Activated effector memory CD4-positive, alpha-beta T cell treated with anti-CD3 and anti-CD28 coated beads, Interleukin-2, amount 50 U/mL, for 16 hours (primary cell): ENCODE results near the gene PCNT.
"Not testable (repeated sequence)": the region's sequence is repeated elsewhere in the genome, so short reads cannot be mapped to it uniquely, and the experiment has no call there.

Source experiments
- DNase-seq: peaks from one replicate; pipeline ENCODE4 v3.0.0-alpha.2; 2020

Gene PCNT

GRCh38 chr21:46431448-46431847 lies 107.5 kb downstream of the PCNT start:
- no peak for DNase-seq

DNA sequence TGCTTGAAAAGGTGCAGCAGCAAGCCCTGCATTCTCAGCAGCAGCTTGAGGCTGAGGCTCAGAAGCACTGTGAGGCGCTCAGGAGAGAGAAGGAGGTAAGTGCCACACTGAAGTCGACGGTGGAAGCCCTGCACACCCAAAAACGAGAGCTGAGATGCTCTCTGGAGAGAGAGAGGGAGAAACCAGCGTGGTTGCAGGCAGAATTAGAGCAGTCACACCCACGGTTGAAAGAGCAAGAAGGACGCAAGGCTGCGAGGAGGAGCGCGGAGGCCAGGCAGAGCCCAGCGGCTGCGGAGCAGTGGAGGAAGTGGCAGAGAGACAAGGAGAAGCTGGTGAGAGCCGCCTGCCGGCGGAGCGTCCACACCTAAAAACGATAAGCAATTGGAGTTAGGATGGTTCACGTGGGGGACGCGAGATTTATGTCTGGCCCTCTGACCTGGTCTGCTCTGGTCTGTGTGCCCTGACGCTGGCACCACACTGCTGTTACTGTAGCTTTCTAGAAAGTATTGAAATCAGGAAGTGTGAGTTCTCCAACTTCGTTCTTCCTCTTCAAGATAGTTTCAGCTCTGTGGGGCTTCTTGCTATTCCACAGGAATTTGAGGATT lies 108.0 kb downstream of the PCNT start:
- no peak for DNase-seq

DNA sequence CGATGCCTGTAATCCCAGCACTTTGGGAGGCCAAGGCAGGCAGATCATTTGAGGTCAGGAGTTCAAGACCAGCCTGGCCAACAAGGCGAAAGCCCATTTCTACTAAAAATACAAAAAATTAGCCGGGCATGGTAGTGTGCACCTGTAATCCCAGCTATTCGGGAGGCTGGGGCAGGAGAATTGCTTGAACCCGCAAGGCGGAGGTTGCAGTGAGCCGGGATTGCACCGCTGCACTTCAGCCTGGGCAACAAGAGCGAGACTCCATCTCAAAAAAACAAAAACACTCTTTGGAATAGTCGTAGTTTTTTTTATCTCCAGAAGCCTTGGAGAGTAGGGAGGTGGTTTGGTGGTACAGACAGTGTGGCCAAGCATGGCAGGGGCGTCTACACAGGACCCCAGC lies 109.2 kb downstream of the PCNT start:
- DNase-seq: not testable (repeated sequence)

GRCh38 chr21:46434322-46434958 lies 110.5 kb downstream of the PCNT start:
- DNase-seq: no peak

DNA sequence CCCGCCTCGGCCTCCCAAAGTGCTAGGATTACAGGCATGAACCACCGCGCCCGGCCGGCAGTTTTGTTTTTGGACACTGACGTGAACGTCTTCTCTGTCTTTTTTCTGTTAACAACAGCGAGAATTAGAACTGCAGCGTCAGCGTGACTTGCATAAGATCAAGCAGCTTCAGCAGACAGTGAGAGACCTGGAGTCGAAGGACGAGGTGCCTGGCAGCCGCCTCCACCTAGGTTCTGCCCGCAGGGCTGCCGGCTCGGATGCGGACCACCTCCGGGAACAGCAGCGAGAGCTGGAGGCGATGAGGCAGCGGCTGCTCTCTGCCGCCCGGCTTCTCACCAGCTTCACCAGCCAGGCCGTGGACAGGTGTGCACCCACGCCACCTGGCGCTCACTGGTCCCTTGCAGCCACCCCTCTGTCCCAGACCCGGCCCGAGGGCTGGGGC lies 111.9 kb downstream of the PCNT start:
- DNase-seq: no peak

DNA sequence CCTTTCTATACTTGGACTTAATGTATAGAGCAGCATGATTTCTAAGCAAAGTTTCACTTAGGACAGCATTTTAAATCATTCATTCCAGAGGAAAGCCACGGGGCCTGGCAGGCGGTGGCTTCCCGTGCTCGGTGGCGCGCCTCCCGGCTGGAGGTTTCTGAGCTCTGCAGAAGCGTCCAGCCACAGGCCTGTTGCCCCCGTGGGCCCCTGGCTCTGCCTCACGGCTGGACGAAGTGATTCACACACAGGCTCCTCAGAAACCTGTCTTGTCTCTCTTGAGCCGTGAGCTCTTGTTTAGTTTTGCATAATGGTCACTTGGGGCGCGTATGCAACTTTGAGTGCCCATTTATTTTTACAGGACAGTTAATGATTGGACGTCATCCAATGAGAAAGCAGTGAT lies 112.7 kb downstream of the PCNT start:
- DNase-seq: no peak

DNA sequence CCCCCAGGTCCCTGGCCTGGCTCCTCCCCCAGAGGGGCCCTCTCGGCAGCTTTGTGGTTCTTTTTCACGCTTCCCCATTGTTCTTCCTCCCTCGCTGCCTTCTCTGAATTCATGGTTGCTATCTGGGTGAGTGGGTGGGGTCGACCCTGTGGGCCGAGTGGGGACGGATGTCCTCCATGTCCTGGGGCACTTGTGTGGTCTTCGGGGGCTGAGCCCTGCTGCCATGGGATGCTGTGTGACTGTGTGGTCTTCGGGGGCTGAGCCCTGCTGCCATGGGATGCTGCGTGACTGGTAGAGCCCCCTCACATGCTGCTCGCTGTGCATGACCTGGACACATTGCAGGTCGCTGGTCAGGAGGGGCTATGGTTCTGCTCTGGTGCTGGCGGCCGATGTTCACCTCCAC lies 113.1 kb downstream of the PCNT start:
- no peak for DNase-seq

GRCh38 chr21:46437511-46437910 lies 113.6 kb downstream of the PCNT start:
- DNase-seq: no peak

DNA sequence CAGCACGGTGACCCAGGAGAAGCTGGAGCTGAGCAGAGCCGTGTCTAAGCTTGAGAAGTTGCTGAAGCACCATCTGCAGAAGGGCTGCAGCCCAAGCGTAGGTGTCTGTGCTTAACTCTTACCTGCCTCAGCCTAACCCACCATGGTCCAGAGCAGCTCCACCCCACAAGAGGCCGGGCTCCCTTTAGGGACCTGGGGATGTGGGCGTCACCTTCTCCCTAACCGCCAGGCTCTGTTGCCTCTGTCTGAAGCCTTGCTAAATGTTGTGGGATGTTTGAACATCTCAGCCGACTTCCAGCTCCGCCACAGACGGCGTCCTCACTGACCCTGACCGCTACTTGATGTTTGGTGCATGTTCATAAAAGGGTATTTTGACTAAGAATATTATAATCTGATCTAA lies 114.3 kb downstream of the PCNT start:
- no peak for DNase-seq

DNA sequence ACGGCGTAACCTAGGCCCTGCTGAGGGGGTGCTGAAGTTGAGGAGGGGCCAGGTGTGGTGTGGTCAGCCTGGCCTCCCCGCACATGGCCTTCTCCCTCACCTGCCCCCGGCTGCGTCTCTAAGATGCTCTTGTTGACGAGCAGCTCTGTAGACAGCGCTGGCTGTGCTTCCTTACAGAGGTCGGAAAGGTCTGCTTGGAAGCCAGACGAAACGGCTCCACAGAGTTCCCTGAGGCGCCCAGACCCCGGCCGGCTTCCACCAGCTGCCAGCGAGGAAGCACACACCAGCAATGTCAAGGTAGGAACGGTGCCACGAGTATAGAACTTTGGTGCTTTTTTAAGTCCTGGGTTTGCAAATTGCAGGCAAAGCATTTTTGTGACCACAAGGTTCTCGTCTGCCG lies 116.0 kb downstream of the PCNT start:
- no peak for DNase-seq

- no peak for DNase-seq
These were observed 117.4 kb downstream of the PCNT start for GRCh38 chr21:46441331-46441730.

DNA sequence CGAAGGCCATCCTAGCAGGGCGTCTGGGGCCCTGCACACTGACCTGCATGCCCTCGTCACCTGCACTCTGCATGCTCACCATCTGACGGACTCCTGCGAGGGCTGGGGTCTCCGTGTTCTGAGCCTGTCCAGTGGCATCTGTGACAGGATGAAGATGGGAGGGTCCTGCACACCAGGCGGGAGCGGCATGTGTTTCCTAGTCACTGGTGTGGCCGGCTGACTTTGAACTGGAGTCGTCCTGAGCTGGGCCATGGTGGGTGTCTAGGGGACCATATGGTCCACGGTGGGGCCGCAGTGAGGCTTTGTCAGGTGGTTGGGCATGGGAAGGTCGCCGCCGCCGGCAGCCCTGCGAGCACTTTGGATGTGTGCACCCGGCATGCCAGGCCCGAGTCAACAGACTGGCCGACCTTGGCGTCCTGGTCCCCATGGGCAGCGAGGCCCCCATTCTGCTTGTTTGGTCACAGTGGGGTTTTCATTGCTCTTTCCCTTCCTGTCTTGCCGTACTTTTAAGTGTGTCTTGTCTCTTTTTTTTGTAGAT lies 118.1 kb downstream of the PCNT start:
- no peak for DNase-seq

DNA sequence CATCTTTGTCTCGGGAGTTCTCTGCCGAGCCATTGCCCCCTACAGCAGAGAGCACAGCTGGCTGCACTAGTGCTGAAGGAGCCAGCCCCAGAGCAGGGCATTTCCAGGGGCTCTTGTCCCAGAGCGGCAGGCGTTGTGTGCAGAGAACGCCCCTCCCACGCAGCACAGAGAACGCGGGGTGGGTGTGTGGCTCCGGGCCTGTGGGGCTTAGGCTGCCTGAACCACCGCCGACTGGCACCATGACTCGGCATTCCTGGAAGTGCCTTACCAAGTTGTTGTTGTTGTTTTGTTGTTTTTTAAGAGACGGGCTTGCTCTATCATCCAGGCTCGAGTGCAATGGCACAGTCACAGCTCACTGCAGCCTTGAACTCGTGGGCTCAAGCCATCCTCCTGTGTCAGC lies 119.0 kb downstream of the PCNT start:
- no peak for DNase-seq

- DNase-seq: peak; percentile 42
These were observed 120.0 kb downstream of the PCNT start for GRCh38 chr21:46443910-46444309.

- DNase-seq: no peak
These were observed 124.2 kb downstream of the PCNT start for GRCh38 chr21:46448108-46448507.

DNA sequence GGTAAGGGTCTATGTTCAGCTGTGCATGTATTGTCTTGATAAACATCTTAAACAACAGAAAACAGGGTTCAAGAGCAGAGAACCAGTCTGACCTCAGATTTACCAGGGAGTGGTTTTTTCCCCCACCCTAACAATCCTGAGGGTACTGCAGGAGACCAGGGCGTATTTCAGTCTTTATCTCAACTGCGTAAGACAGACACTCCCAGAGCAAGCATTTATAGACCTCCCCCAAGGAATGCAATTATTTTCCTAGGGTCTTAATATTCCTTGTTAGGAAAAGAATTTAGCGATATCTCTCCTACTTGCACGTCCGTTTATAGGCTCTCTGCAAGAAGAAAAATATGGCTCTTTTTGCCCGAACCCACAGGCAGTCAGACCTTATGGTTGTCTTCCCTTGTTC lies 124.9 kb downstream of the PCNT start:
- not testable (repeated sequence) for DNase-seq

DNA sequence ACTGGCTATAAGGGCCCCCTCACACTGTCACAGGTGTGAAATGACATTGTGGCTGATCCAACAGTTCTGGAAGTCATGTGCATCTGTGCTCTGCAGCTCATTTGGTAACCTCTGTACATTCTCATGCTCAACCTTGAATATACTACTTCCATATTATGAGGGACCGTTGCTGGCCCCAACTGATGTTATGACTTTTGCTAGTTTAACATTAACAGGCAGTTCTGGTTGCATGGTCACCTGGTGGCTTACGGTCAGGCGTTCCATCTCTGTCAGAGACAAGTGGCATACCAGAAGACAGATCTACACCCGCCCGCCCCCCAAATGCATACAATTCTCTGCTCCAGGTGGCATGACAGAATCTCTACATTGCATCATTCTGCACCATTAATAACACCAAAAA lies 128.8 kb downstream of the PCNT start:
- no peak for DNase-seq

- no peak for DNase-seq
These were observed 130.2 kb downstream of the PCNT start for GRCh38 chr21:46454142-46454541.

GRCh38 chr21:46454634-46455390 lies 130.9 kb downstream of the PCNT start:
- no peak for DNase-seq

DNA sequence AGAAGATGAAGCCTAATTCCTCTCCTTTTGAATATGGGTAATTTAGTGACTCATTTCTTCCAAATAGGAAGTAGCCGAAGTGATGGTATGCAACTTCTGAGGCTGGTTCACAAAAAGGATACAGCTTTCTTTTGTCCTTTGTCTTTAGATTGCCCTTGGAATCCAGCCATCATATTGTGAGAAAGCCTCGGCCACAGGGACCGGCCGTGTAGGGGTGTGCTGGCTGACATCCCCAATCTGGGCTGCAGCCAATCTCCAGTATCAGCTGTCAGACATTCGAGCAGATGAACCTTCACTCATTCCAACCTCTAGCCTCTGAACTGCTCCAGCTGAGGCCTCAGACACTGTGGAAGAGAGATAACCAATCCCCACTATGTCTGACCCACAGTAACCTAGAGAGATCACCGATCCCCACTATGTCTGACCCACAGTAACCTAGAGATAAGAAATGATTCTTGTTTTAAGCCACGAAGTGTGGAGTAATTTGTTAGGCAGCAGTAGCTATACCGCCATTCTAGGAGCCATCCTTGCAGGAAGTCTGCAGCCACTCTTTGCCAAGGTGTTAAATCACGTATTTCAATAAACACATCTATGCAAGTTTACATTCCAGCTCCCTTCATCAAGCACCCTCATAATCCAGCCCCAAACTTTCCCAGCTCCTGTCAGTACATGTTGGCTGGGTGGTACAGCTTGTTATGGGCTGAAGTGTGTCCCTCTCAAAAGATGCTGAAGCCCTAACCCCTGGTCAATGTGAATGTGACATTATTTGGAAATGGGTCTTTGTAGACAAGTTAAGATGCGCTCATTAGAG lies 131.8 kb downstream of the PCNT start:
- no peak for DNase-seq

DNA sequence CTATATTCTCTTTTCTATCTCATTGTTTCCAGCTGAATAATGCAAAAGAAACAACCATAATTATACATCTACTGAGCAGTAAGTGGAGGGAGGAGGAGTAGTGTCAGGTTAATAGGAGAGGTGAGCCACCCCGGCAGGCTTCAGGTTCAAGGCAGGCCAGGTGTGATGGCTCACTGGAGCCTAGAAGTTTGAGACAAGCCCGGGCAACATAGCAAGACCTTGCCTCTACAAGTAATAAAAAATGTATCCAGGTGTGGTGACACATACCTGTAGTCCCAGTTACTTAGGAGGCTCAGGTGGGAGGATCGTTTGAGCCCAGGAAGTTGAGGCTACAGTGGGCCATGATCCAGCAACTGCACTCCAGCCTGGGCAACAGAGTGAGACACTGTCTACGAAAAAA lies 132.8 kb downstream of the PCNT start:
- DNase-seq: no peak

DNA sequence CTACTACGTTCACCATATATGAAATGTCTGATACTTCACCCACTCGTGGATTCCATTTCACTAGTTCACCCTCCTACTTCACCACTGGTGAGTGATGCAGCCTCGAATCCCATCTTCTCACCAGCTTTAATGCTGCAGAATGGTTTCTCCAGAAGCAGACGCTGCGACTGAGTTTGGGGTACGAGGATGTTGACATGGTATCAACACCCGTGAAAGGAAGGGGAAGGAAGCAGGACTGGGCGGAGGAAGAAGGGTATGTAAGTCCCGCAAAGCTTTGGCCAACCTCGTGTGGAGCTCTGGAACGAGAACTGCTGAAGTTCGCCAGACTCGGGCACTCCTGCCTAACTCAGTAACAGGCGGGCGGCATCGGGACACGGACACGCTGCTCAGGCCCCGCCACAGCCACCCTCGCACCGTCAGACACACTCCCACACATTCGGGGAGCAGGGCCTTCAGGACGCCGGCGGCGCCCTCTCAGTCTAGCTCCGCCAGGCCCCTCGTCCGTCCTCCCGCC lies 133.9 kb downstream of the PCNT start:
- peak; percentile 78 for DNase-seq
